Epidermal melanocyte (primary cell): ENCODE data around the gene AATK.
"Not testable (repeated sequence)": the region's sequence is repeated elsewhere in the genome, so short reads cannot be mapped to it uniquely, and the experiment has no call there.

ENCODE experiments used
- DNase-seq: peaks from one replicate; pipeline ENCODE4 v3.0.0; 2011; ENCODE audit warnings: low spot score; ENCODE audit not compliant: insufficient read length

AATK gene

DNA sequence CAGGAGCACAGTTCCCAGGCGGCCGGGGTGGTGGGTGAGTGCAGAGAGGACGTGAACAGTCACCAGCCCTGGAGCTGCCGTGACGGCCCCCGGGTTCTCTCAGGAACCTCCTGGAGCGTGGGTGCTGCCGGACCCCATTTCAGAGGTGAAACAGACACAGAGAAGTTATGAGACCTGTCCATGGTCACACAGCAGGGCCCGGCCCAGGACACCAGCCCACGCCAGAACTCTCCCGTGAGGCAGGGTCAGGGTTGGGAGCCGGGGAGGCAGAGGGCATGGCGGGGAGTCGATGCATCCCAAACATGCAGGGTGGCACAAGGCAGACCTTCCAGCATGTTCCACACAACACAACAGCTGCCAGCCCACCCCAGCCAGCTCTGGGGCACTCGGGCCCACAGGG, 4.5 kb downstream of the AATK start:
- DNase-seq: no peak

DNA sequence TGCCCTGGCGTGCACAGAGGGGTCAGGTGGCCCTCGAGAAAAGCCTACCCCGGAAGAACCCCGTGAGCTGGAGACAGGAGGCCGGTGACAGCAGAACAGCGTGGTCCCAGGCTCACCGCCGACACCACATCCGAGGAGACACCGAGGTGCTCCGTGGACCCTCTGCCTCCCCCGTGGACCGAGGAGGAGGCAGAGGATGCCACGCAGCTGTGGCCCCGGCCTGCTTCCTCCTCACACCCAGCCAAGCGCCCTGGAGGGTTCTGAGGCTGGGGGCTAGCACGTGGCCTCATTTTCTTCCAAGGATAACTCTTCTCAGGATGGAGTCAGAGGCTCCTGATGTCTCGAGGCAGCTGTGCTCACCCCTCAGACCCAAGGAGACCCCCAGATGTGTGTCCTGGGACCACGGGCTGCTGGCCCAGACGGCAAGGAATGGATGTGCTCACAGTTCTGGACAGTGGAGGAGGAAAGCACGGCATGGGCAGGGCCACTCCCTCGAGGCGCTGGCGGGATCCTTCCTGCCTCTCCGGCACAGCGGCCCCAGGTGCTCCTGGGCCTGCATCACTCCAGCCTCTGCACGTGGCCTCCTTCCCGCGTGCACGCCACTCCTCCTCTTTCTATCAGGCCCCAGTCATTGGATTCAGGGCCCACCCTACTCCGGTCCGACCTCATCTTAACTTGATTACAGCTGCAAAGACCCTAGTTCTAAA, 5.1 kb downstream of the AATK start:
- no peak for DNase-seq

DNA sequence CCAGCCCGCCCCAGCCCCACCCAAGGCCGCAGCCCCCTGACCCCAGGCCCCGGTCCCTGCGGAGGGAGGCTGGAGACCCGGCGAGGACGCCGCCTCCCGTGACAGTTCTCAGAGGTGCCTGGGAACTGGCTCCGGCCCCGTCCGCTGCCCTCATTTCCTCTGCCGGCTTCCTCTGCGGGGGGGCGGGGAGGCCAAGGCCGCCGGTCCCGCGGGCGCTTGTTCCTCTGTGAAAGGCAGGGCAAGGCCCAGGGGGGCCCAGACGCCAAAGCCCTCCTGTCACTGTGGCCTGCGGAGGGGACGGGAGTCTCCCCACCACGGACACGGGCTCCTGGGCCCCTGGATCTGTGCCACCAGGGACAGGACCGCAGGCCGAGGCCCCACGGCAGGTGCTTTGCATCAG, 5.7 kb downstream of the AATK start:
- DNase-seq: no peak

DNA sequence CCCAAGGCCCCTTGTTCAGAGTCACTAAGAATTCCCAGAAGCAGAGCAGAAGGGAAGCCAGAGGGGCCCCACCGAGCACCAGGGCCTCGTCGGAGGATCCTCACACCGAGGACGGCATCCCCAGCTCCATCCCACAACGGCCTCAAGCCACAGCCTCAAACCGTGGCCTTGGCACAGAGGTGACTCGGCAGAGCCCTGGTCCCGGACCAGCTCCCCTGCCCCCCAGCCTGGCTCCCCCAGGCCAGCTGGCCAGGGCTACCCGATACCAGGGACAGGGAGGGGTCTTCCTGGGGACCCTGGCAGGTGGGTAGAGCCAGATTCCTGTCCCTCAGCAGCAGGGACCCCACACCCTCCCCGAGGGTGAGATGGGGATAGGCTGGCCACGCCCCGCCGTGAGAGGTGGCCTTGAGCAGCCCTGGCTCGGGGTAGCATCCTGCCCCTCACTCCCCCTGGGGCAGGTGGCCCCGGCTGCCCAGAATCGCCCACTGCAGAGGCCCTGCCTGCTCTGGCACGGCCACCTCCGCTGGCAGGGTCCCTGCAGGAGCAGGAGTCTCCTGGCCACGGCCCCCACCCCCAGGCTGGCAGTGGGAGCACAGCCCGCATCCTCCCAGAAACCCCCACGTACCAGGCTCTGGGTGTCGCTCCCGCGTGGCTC, 6.3 kb downstream of the AATK start:
- DNase-seq: no peak

DNA sequence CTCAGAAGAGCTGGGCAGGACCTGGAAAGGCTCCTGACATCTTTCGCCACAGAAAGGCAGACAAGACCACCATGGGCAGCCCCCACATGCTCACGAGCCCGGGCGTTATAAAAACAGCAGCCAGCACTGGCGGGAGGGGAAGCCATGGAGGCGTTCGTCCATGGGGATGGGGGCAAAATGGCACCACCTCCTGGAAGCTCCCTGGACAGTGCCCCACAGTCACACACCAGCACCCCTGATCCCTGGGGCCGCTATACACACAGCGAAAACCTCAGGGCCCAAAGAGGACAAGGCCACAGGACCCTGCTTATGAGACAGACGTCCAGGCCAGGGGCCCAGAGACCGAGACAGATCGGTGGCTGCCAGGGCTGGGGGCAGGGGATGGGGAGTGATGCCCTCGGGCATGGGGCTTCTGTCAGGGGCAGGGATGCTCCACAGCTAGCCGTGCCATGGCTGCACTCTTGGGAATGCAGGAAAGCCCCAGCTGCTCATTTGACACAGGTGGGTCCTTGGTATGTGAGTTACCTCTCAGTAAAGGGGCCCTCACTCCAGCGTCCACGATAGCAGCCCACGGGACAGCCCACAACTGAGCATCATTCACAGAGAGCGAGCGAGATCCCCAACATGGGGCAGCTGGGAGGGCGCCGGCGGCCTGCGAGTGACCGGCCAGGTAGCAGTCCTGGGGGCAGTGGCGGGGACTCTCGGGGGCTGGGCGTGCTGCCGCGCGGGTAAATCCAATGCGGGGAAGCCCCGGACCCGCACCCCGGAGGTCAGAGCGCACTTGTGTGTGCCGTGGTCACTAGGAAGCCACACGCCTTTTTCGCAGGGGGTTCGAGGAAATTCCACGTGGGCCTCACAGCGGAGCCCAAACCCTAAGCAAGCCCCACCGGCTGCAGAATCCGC, 7.1 kb downstream of the AATK start:
- DNase-seq: no peak

DNA sequence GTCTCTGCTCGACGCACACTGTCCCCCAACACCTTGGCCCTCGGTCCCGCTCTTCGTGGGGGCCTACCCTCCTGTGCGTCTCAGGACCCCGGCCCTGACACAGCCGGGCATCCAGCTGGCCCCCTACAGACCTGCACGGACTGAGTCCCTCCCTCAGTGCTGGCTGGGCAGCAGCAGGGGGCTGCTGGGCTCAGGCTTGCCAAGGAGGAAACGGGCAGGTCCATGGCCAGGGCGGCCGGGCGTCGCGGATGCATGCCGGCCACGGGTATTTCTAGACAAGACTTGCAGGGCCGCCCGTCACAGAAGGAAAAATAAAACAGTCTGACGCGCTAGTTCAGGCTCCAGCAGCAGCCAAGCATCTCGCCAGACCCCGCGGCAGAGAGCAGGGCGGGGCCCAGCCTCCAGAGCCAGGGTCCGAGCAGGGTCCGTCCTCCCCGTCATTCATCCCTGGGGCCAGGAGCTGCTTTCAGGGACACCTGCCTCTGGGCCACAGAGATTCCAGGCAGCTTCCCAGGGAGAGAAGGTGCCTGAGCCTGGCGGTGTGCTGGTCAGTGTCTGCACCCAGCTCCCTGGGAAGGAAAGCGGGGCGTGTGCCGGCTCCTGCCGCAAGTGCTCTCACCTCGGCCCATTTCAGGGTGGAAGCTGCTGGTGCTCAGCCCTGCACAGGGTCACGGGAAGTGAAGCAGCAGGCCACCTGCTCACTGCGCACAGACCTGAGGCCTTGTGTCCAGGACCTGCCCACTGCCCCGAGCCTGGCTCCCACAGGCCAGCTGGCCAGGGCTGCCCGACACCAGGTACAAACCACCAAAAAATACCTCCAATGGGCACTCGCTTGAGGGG, 8.0 kb downstream of the AATK start:
- DNase-seq: no peak

DNA sequence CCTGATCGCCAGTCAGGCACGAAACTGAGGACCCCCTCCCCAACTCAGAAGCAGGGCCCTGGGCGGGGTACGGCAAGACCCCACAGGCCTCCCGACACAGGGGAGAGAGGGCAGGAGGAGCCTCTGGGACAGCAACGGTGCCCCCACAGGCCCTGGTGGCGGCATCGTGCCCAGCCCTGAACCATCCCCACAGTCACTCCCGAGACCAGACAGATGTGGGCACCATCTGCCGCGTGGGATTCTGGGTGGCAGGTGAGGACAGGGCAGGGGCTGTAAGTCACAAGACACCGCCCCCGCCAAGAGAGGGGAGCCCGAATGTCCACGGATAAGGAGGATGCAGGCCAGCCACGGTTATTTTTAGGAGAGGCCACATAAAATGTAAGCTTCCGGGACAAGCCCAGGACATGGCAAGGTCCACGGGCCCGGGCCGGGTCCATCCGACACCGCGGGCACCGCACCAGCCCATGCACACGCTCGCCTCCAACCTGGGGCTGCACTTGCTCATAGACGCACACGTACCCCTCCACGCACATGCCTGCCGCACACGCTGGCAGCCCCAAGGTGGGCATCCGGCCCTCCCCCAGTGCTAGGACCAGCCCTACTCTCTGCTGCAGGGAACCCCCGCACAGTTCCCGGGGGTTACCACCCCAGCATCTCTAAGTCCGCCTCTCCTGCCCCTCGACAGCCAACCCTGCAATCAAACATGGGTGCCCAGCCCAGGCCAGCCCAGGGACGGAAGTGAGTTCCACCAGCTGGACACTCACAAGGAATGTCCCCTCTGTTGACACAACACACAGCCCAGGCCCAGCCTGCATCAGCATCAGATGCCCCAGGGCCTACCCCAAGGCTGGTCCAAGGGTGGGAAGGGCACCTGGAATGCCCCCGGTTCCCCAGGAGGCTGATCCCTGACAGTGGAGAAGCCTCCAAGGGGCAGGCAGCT, 8.9 kb downstream of the AATK start:
- no peak for DNase-seq

DNA sequence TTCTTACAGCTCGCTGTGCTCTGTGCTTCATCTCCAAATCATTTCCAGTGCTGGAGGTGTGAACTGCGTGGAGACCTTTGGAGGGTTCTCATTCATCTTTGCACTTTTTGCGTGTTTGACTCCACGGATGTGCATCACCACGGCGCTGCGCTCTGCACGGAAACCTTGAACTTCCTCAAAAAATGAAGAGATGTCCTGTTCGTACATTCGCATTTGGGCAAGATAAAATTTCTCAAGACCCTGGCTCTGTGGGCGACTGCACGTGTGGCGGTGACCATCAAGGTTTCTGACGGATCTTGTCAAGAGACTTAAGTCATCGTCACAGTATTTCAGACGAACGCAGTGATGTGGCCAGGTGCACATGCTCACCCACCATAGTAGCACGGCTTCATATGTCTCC, 11.1 kb downstream of the AATK start:
- DNase-seq: no peak

DNA sequence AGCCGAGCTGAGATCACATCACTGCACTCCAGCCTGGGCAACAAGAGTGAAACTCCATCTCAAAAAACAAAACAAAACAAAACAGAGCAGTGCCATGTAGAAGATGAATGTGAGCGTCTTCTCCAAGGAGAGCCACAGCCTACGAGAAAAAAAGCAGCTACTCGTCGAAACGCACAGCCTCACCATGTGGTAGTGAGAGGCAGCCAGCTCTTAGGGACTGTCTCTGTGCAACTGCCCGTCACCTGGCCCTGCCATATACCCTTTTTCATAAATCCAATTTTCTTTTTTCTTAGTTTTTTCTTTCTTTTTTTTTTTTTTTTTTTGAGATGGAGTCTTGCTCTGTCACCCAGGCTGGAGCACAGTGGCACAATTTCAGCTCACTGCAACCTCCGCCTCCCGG, 12.0 kb downstream of the AATK start:
- DNase-seq: not testable (repeated sequence)

DNA sequence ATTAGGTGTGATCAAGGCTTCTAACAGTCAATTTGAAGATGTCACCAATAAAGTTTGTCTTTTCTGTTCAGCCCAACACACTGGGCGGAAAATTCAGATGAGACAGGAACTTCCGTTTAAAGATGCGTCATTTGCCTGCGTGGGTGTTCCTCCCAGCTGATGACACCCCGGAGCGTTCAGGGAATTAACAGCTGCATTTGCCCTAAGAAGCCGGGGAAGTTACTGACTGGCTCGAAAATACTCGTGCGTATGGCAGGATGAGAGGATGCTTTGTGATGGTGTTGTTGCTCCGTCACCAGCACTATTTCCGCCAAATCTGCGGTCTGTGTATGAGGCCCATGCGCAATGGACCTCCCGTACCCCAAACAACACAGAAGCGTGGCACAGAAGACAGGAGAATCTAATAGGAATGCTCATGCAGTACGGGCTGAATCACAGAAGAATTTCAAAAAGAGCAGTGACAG, 12.6 kb downstream of the AATK start:
- DNase-seq: peak; percentile 95

DNA sequence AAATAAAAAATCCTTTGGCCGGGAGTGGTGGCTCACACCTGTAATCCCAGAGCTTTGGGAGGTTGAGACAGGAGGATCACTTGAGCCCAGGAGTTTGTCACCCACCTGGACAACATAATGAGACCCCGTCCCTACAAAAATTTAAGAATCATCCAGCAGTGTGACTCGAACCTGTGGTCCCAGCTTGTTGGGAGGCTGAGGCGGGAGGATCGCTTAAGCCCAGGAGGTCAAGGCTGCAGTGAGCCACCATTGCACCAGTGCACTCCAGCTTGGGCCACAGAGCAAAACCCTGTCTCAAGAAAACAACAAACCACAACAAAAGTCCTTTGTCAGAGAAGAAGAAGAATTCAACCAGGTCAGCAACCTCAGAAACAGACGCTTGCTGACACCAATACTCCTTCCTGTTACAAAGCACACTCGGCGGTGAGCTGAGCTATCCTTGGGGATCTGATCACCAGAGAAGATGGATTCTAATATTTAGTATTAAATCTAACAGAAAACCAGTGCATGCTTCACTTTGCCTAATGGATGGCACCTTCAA, 13.7 kb downstream of the AATK start:
- no peak for DNase-seq

DNA sequence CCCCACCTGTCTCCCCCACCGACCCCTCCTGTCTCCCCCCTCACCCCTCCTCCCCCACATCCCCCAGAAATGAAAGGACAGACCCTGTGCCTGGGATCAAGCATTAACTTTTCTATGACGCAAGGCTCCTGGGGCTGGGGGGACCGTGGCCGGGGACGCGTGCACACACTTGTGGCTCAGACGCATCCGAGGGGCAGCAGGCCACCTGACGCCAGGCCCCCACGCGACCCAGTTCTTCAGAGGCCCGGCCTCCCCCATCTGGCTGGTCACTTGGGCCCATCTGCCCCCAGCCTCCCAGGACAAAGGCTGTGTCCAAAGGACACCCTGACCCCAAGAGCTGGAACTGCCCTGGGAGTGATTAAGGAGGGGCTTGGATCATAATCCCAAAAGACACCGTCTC, 14.7 kb downstream of the AATK start:
- no peak for DNase-seq

DNA sequence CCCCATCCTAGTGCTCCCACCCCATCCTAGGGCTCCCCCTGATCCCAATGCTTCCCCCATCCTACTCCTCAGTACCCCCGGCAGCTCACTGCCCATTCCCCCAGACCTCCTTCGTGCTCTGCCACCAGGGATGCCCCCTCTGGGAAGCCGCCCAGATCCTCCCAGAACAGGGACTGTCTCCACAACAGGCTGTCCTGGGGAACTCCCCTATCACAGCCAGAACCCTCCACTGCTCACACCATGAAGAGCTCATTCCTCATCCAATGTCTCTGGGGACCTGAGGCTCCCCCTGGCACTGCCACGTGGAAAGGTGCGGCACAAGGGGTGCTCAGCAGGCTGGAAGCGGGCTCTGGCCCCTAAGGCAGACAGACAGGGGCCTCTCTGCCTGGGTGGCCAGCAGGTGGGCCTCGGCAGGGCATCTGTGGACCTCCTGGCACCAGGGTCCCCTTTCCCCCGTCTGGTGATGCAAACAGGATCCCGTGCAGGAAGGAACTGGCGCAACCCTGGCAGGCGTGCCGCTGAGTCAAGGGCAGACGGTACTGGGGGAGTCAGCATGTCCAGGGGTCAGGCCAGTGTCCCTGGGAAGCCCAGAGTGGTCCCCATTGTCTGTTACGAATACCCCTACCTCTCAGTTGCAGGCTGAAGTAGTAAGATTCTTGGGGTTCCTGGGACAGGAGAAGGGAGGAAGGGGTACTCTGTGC, 15.5 kb downstream of the AATK start:
- DNase-seq: no peak

DNA sequence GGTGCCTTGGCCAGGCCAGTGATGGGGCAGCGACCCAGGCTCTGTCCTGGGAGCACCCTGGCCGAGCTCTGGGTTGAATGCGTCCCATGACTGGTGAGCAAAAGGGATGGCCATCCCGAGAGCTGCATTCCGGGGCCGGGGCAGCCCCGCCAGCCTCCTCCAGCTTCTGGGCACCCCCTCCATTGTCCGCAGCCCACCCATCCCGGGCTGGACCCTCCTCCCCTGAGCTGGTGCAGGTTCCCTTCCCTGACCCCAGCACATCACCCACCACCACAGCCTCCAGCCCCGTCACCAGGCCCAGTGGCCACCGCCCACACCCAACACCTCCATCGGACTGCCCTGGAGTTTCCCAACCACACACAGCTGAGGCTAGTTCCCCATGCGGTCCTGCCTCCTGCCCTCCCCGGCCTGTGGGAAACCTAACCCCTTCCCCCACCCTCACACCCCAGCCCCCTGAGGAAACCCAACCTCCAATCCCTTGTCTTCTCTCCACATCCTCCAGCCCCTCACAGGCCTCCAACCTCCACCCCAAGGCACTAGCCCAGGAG, 17.0 kb downstream of the AATK start:
- DNase-seq: no peak

DNA sequence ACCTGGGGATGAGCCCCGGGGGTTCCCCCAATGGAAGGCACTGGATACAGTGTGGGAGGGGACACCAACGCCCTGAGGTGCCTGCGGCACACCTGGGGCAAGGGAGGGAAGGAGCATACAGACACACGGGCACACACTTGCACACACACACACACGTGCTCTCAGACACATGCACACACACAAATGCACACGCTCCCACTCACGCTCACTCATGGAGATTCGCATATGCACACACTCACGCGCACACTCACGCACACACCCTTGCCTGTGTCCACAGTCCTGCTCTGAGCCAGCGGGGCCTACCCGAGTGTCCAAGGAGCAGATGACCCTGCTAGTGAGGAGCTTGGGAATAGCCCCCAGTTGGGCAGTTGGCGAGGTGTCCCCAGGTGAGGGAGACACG, 17.4 kb downstream of the AATK start:
- no peak for DNase-seq

DNA sequence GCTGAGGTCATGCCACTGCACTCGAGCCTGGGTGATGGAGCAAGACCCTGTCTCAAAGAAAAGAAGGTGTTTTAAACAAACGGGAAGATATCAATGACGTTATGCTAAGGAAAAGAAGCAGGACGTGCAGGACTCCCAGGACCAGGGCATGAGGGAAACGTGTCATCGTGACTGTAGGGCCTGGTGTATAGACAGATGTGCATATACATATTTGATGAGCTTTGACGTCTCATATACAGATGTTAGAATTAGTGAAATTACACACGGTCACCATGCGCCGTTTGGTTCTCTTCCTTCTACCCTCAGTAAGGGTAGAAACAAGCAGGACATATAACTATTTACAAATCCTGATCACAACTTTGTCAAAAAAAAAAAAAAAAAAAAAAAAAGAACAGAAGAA, 18.3 kb downstream of the AATK start:
- DNase-seq: no peak

DNA sequence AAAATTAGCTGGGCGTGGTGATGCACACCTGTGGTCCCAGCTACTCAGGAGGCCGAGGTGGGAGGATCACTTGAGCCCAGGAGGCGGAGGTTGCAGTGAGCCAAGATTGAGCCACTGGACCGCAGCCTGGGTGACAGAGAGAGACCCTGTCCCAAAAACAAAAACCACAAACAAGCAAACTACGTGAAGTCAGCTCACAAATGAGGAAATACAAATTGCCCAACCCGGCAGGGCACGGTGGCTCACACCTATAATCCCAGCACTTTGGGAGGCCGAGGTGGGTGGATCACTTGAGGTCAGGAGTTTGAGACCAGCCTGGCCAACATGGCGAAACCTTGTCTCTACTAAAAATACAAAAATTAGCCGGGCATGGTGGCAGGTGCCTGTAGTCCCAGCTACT, 19.8 kb downstream of the AATK start:
- DNase-seq: not testable (repeated sequence)

DNA sequence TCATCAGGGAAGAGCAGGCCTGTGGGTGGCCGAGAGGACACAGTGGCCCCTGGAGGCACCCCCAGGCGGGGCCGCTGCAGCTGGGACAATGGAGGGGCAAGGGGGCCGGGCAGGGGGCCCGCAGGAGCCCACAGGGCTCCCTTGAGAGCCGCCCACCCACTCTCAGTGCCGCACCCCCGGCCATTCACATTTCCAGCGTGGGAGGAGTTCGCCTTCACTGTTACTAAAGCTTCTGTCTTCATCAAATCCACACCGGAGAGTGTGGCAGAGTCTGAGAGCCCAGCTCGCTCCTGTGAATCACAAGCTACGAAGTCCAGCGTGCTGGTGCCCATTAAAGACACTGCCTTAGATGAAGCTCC, 21.6 kb downstream of the AATK start:
- DNase-seq: no peak
